Mesenchymal stem cell (in vitro differentiated cells and primary cell): ENCODE measurements around the gene CROCC2.

Source experiments
- DNase-seq: peaks from one replicate; pipeline ENCODE4 v3.0.0-alpha.2; 2013
- H2AFZ ChIP-seq: one replicate; pipeline ENCODE4 v1.6.1; 2013; ENCODE audit warnings: low read depth, mild to moderate bottlenecking, control low read depth, inconsistent platforms, low read length, moderate library complexity
- H2AK5ac ChIP-seq: 2 replicates; pipeline ENCODE4 v1.6.1; 2013; ENCODE audit warnings: low read length, moderate library complexity, mild to moderate bottlenecking, inconsistent platforms; ENCODE audit not compliant: severe bottlenecking
- H2BK120ac ChIP-seq: one replicate; pipeline ENCODE4 v1.6.1; 2013; ENCODE audit warnings: low read depth, mild to moderate bottlenecking, inconsistent platforms, low read length, moderate library complexity
- H2BK12ac ChIP-seq, 2 experiments: one replicate each; pipeline ENCODE4 v1.6.1; 2013; ENCODE audit warnings: inconsistent platforms in 2 of 2, low read length in 2 of 2, mild to moderate bottlenecking in 2 of 2, moderate library complexity in 2 of 2, control low read depth in 1 of 2
- H2BK15ac ChIP-seq: one replicate; pipeline ENCODE4 v1.6.1; 2013; ENCODE audit warnings: mild to moderate bottlenecking, low read depth, inconsistent platforms; ENCODE audit not compliant: poor library complexity, severe bottlenecking
- H2BK5ac ChIP-seq: 2 replicates; pipeline ENCODE4 v1.6.1; 2013; ENCODE audit warnings: low read depth, mild to moderate bottlenecking, low read length, control low read depth, inconsistent platforms; ENCODE audit not compliant: poor library complexity, severe bottlenecking
- H3K14ac ChIP-seq, 2 experiments: one replicate each; pipeline ENCODE4 v1.6.1; 2013; ENCODE audit warnings: inconsistent platforms in 2 of 2, low read length in 2 of 2, control low read depth in 1 of 2, mild to moderate bottlenecking in 1 of 2, moderate library complexity in 1 of 2
- H3K18ac ChIP-seq, 2 experiments: one replicate each; pipeline ENCODE4 v1.6.1; 2013; ENCODE audit warnings: inconsistent platforms in 2 of 2, low read length in 2 of 2, control low read depth in 1 of 2, low read depth in 1 of 2, mild to moderate bottlenecking in 1 of 2
- H3K23ac ChIP-seq, 2 experiments: one replicate each; pipeline ENCODE4 v1.6.1; 2013; ENCODE audit warnings: inconsistent platforms in 2 of 2, low read length in 2 of 2, mild to moderate bottlenecking in 2 of 2, moderate library complexity in 2 of 2, control low read depth in 1 of 2
- H3K27ac ChIP-seq: 2 replicates; pipeline ENCODE4 v1.5.1; 2013; ENCODE audit warnings: mild to moderate bottlenecking, moderate library complexity, low read length, control low read depth, inconsistent platforms; ENCODE audit not compliant: poor library complexity, severe bottlenecking
- H3K27me3 ChIP-seq, 2 experiments: 2 replicates each; pipeline versions ENCODE4 v1.6.1 to v1.7.0; 2013; ENCODE audit warnings: low read length in 2 of 2, mild to moderate bottlenecking in 2 of 2, moderate library complexity in 2 of 2, control low read depth in 1 of 2, inconsistent platforms in 1 of 2; ENCODE audit not compliant: control insufficient read depth in 1 of 2, insufficient read depth in 1 of 2
- H3K36me3 ChIP-seq, 2 experiments: 2 replicates each; pipeline versions ENCODE4 v1.6.1 to v1.7.0; 2013; ENCODE audit warnings: low read length in 2 of 2, control low read depth in 1 of 2, inconsistent platforms in 1 of 2, low read depth in 1 of 2, mild to moderate bottlenecking in 1 of 2; ENCODE audit not compliant: insufficient read depth in 2 of 2, control insufficient read depth in 1 of 2
- H3K4ac ChIP-seq, 2 experiments: one replicate each; pipeline ENCODE4 v1.6.1; 2013; ENCODE audit warnings: inconsistent platforms in 2 of 2, low read length in 2 of 2, mild to moderate bottlenecking in 2 of 2, moderate library complexity in 2 of 2, control low read depth in 1 of 2, low read depth in 1 of 2
- H3K4me1 ChIP-seq: 2 replicates; pipeline ENCODE4 v1.6.1; 2013; ENCODE audit warnings: low read depth, low read length, control low read depth; ENCODE audit not compliant: control insufficient read depth, insufficient read depth
- H3K4me2 ChIP-seq: 2 replicates; pipeline ENCODE4 v1.6.1; 2013; ENCODE audit warnings: low read length, mild to moderate bottlenecking, inconsistent platforms; ENCODE audit not compliant: poor library complexity, severe bottlenecking
- H3K4me3 ChIP-seq, 2 experiments: 2 replicates each; pipeline versions ENCODE4 v1.5.1 to v1.7.0; 2013; ENCODE audit warnings: low read length in 2 of 2, mild to moderate bottlenecking in 2 of 2, control low read depth in 1 of 2, low read depth in 1 of 2; ENCODE audit not compliant: insufficient read depth in 1 of 2
- H3K79me1 ChIP-seq: replicated peaks from 2 replicates; pipeline ENCODE4 v1.6.1; 2013; ENCODE audit warnings: mild to moderate bottlenecking, control low read depth, low read length, inconsistent platforms; ENCODE audit not compliant: poor library complexity, severe bottlenecking
- H3K9ac ChIP-seq: 2 replicates; pipeline ENCODE4 v1.7.0; 2013; ENCODE audit warnings: mild to moderate bottlenecking, low read length, moderate library complexity
- H3K9me3 ChIP-seq: 2 replicates; pipeline ENCODE4 v1.7.0; 2013; ENCODE audit warnings: mild to moderate bottlenecking, low read length; ENCODE audit not compliant: control insufficient read depth
- H4K8ac ChIP-seq: one replicate; pipeline ENCODE4 v1.6.1; 2013; ENCODE audit warnings: inconsistent platforms, mild to moderate bottlenecking, low read length, moderate library complexity
- H4K91ac ChIP-seq: one replicate; pipeline ENCODE4 v1.6.1; 2013; ENCODE audit warnings: mild to moderate bottlenecking, low read length, inconsistent platforms
- WGBS: methylation state at CpG from one replicate; pipeline ENCODE4 v1.1.7; 2013; ENCODE audit warnings: mixed read lengths; 5-methylcytosine and 5-hydroxymethylcytosine counted together

The CROCC2 gene

GRCh38 chr2:240929364-240930095 lies 23.4 kb downstream of the CROCC2 start:
- Histone ChIP-seq H2BK120ac (no peak overlapping the region), H3K9ac (no peak overlapping the region), H4K91ac (no peak overlapping the region), H3K4ac (no peak overlapping the region), H4K8ac (no peak overlapping the region), H3K36me3 (no peaks in the 10 kb centered on the region), H2AK5ac (no peak overlapping the region), H3K4me3 (no peak overlapping the region), H3K27ac (no peak overlapping the region), H2BK15ac (no peak overlapping the region), H2AFZ (no peak overlapping the region), H3K23ac (no peak overlapping the region), H3K18ac (no peak overlapping the region), H3K4me1 (no peaks in the 10 kb centered on the region), H3K9me3 (peaks cover 12% of the 10 kb centered on the region), H3K14ac (no peak overlapping the region), H2BK5ac (no peak overlapping the region), H2BK12ac (no peak overlapping the region), H3K27me3 (peaks cover 3 to 23% of the 10 kb centered on the region in 2 experiments), H3K79me1 (no peaks in the 10 kb centered on the region), H3K4me2 (no peak overlapping the region)
- no peak for DNase-seq
- whole genome bisulfite sequencing = 70% methylated on average over 7 of the region's 10 CpGs

GRCh38 chr2:240930096-240930630 lies 24.0 kb downstream of the CROCC2 start:
- Histone ChIP-seq H3K4me2 (no peak overlapping the region), H3K14ac (peak overlapping the region in 1 of 2 experiments; percentile 20), H2BK12ac (no peak overlapping the region), H2AK5ac (no peak overlapping the region), H3K4me3 (no peak overlapping the region), H3K27me3 (peaks cover 3 to 23% of the 10 kb centered on the region in 2 experiments), H3K27ac (no peak overlapping the region), H2AFZ (no peak overlapping the region), H2BK15ac (no peak overlapping the region), H3K9ac (no peak overlapping the region), H4K91ac (no peak overlapping the region), H2BK5ac (no peak overlapping the region), H3K9me3 (peaks cover 12% of the 10 kb centered on the region), H3K36me3 (no peaks in the 10 kb centered on the region), H3K4ac (no peak overlapping the region), H3K79me1 (no peaks in the 10 kb centered on the region), H3K23ac (no peak overlapping the region), H3K18ac (no peak overlapping the region), H4K8ac (no peak overlapping the region), H2BK120ac (no peak overlapping the region), H3K4me1 (no peaks in the 10 kb centered on the region)
- 84% methylated on average over 12 of the region's 12 CpGs for WGBS
- no peak for DNase-seq

GRCh38 chr2:240930631-240931318 lies 24.6 kb downstream of the CROCC2 start:
- Histone ChIP-seq H2BK15ac (no peak overlapping the region), H3K27me3 (peaks cover 3 to 23% of the 10 kb centered on the region in 2 experiments), H4K8ac (no peak overlapping the region), H3K18ac (no peak overlapping the region), H3K36me3 (no peaks in the 10 kb centered on the region), H3K23ac (no peak overlapping the region), H3K9me3 (peaks cover 12% of the 10 kb centered on the region), H3K79me1 (no peaks in the 10 kb centered on the region), H2BK5ac (no peak overlapping the region), H3K9ac (no peak overlapping the region), H3K4ac (no peak overlapping the region), H3K4me2 (no peak overlapping the region), H2AK5ac (no peak overlapping the region), H4K91ac (no peak overlapping the region), H2AFZ (no peak overlapping the region), H3K4me3 (no peak overlapping the region), H3K14ac (peak overlapping the region in 1 of 2 experiments; percentile 20), H3K4me1 (no peaks in the 10 kb centered on the region), H2BK120ac (no peak overlapping the region), H2BK12ac (no peak overlapping the region), H3K27ac (no peak overlapping the region)
- DNase-seq = no peak
- WGBS = 84% methylated on average over 26 of the region's 26 CpGs

- Histone ChIP-seq H3K4ac (no peak overlapping the region), H2BK15ac (no peak overlapping the region), H3K4me2 (no peak overlapping the region), H3K4me1 (no peaks in the 10 kb centered on the region), H2AK5ac (no peak overlapping the region), H3K79me1 (no peaks in the 10 kb centered on the region), H2AFZ (no peak overlapping the region), H2BK5ac (no peak overlapping the region), H3K36me3 (no peaks in the 10 kb centered on the region), H3K4me3 (no peak overlapping the region), H3K23ac (no peak overlapping the region), H4K91ac (no peak overlapping the region), H3K18ac (no peak overlapping the region), H3K27ac (no peak overlapping the region), H4K8ac (no peak overlapping the region), H2BK12ac (no peak overlapping the region), H3K9ac (no peak overlapping the region), H3K27me3 (peaks cover 3 to 23% of the 10 kb centered on the region in 2 experiments), H2BK120ac (no peak overlapping the region), H3K9me3 (peaks cover 15% of the 10 kb centered on the region), H3K14ac (no peak overlapping the region)
- no peak for DNase-seq
- WGBS = 75% methylated on average over 11 of the region's 11 CpGs
These were observed 25.3 kb downstream of the CROCC2 start for GRCh38 chr2:240931319-240931949.
